ENCODE results near the gene P3H1.

Gene P3H1

DNA sequence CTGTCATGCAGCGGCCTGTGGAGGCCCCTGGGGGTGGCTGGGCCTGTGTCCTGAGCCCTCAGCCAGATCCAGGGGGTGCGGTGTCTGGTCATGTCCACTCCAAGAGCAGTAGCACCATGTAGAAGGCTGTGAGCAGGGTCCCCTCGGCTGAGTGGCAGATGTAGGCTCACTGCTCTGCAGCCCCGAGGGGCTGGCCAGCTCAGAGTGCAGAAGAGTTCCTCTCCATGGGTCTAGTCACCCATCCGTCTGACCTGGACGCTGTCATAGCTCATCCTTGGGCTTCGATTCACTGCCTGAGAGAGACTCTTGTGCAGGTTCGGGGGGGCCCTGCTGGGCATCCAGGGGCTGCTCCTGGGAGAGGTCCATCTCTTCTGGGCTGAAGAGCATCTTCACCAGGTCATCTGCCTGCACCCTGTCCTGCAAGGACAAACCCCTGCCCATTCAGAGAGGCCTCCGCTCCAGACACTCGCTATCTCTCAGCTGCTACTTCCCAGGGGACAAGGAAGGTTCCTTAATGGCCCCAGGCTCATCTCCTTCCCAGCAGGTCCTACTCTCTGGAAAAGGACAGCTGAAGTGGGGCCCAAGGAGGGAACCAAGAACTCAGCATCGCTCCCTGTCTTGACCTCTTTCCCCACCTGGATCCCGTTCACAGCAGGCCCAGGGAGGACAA lies 20.3 kb downstream of the P3H1 start:
- H3K4me3 ChIP-seq (ENCODE audit: low read depth, low read length): no peak overlapping the region

DNA sequence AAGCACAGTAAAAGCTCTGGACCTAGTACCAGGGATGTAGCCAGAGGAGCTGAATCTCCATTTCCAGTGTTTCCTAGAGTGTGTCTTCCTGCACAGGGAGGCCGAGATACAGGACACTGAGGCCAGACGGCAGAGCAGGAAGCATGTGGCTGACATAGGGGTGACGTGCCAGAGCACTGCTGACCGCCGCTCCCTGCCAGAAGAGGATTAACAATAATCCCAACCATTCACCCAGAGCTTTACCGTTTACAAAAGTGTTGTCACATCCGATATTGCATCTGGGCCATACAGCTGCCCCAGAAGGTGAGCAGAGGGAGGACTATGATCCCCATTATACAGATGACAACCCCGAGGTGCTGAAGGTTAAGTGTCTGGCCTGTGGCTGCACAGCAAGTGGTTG lies 21.0 kb downstream of the P3H1 start:
- no peak overlapping the region for H3K4me3 ChIP-seq (ENCODE audit: low read depth, low read length)

DNA sequence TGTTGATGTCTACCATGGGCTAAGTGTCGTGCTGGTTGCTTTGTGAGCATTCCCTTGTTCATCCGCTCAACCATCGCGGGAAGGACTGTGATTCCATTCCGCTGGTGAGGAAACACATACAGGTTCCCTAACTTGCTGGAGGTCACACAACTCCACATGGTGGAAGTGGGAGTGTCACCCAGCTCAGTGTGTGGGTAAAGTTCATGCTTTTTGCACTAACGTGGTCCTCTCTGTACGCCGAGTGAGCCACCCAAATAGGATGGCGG lies 22.7 kb downstream of the P3H1 start:
- H3K4me3 ChIP-seq (ENCODE audit: low read depth, low read length): no peak overlapping the region

DNA sequence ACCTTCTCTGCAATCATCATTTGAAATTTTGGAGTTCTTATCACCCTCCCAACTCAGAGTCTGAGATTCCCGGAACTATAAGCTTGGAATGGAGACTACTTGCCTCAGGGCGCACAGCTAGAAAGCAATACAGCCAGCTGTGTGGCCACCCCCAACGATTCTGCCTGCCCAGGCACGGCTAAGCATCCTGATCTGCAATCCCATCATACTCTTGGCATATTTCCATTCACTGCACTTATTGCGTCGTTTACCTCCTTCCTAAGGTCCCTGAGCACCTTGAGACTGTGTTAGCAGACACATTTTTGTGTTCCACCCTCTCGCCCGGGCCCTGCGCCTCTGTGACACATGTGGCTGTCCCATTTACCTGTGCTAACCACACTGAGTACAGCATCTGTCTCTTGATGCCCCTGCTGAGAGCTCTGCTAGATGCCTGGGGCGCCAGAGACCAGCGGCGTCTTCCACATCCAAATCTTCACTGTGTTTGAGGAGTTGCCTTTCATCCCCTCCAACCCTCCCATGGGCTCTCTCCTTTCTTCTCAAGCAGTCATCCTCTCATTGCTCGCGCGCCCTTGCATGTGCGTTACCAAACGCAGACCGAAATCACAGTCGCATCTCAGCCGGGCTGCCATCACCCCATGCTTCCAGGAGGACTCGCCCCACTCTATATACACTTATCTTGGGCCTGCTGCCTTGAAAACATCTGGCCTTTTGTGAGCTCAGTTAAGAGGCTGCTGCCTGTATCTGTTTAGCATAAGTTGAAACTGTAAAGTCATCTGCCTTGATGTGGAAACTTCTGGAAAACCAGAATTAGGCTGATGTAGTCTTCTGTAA lies 23.3 kb downstream of the P3H1 start:
- no peak overlapping the region for H3K4me3 ChIP-seq (ENCODE audit: low read depth, low read length)

DNA sequence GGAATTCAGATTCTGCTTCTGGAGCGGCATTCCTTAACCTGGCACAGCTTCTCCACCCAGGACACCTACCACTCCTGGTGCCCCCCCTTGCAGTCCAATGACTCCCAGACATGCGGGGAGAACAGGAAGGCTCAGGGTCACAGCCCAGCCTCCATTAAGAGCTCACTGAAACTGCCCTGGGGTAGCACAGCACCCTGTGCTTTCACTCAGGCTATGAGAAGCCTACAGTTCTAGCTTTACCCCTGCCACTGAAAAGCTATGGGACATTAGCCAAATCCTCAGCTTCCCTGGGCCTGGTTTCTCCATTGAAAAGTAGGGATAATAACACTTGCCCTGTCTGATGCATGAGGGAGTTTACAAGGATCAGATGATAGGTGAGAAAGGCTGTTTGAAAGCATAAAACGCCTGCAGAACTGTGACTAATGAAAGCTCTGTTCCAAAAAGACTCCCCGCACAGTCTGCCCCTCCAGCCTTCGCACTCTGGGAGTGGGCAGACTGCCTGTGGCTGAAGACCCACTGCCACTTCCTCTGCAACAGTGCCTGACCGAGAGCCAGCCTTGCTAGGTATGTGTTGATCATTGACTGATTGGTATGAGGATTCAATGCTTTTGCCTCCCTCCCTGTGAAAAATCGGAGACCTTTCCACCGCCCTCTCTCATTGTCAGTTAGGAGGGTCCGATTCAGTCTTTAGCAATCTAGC lies 24.1 kb downstream of the P3H1 start:
- H3K4me3 ChIP-seq (ENCODE audit: low read depth, low read length): no peak overlapping the region

DNA sequence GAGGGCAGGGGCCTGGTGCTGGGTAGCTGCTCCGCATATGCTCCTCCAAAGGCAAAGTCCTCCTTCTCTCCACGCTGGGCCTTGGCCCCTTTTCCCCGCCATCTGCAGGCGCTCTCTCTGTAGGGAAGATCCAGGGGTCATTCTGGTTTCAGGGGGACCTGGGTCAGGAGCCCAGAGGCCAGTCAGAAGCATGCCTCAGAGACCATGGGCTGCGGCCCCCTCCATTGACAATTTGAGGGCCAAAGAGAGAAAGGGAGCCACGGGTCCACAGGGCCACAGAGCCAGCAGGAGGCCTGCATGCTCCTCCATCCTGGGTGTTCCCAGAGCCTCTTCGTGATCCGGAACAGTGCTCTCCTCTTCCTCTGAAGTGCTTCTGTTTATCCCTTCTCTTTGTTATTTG lies 24.7 kb downstream of the P3H1 start:
- H3K4me3 ChIP-seq (ENCODE audit: low read depth, low read length): no peak overlapping the region

DNA sequence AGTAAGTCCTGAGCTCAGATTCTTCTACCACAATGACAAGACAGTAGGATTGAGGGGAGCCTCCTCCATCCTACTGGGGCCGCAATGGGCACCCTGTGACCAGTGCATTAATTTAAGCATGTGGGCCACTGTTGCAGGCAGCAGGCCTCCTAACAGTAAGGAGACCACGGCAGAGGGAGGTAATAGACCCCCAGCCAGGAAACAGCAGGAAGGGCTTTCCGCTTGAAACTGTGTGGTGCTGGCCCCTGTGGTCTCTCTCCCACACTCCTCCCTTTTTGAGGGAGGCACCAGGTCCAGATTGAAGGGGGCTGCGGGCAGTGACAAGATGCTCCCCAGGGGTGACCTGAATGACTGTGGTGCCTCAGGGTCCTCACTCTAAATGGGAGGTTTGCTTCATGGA lies 25.1 kb downstream of the P3H1 start:
- H3K4me3 ChIP-seq (ENCODE audit: low read depth, low read length): no peak overlapping the region

DNA sequence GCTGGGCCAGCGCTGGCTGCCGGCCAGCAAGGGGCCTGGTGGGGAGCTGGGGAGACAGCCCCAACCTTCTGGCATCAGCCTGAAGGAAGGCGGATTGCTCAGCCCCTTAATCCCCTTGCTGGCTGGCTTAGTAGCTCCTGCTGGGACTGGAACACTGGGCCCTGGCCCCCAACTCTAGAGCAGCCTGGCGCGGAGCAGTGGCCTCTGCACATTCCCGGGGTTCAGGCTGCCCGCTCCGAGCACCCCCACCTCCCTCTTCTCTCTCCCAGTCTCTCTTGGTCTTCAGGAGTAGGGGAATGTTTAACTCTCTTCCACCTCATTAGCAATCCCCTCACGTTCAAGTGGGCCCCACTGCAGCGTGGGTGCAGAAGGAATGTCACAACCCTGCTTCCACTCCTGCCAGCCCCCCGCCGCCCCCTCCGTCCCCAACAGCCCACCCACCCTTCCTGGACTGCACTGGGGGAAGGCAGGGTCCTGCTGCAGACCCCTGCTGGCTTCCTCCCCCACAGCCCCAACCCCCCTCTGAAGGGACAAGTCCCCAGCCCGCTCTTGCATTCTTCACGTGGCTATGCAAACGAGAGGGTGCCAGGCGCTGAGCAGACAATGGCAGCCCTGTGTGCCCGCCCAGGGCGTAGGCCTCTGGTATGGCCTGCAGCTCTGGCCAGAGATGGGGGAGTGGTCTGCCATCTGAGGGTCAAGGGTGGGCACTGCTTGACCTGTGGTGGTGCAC lies 25.8 kb downstream of the P3H1 start:
- H3K4me3 ChIP-seq (ENCODE audit: low read depth, low read length): no peak overlapping the region

DNA sequence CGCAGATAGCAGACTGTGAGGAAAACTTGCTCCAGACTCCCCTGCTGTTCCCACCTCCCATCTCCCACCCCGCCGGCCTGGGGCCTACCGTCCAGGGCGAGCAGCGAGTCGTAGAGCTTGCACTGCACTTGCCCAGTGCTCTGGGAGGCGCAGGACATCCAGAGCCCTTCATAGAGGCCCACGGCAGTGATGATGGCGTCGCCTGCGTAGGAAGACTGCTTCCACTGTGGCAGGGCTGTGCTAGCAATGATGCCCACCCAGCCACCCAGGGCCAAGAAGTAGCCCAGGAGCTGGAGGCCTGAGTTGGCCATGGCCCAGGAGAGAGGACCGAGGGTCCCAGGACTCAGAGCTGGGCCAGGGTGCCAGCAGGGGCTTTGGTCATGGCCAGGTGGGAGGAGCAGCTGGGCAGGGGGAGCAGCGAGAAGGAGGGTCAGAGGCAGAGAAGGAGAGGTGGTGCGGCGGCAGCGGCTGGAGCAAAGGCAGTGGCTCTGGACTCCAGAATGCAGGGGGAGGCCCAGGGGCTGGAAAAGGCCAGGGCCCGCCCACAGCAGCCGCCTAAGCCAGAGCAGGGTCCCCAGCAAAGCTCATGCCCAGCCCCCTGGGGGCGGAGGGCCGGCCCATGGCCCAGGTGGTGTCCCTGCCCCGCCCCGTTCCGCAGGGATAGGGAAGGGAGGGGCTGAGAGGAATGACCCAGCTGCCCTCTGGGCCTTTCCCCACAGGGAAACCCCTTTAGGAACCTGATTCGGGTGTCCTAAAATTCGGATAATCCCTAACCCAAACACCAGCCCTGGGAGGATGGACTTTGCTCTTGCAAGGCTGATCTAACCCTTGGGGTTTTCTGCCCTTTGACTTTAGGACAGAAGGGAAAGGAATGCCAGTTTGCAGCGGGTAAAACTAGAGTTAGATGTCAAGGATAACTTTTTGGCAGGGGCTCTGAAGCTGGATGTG lies 26.8 kb downstream of the P3H1 start, which contains the start of gene CLDN19:
TSS of gene CLDN19 (minus strand) at position 484 of the 948 bp plus-strand sequence. CDS start at position 311, 173 bp downstream.
- no peak within 1 kb of the TSS for H3K4me3 ChIP-seq (ENCODE audit: low read depth, low read length)

DNA sequence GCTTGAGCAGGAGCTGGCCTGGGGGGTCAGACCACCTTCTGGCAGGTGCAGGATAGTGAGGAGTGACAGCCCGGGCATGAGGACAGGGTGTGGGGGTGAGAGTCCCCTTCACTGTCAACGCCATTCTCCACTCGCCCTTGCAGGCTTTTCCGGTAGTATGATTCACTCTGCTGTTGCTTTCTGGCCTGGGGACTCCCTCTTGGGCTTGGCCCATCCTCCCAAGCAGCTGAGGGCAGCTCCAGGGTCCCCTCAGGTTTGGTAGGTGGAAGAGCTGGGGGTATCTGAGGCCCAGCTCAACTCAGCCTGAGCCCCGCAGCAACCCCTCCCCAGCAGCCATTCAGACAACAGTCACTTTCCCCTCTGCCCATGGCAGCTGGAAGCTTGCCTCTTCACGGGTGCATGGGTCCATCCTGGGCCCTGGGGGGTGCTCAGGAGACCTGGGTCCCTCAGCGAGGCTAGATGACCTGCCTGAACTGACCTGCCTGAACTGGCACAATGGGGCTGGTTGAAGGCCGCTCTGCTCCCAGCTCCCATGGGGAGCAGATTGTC lies 28.1 kb downstream of the P3H1 start:
- no peak overlapping the region for H3K4me3 ChIP-seq (ENCODE audit: low read depth, low read length)

DNA sequence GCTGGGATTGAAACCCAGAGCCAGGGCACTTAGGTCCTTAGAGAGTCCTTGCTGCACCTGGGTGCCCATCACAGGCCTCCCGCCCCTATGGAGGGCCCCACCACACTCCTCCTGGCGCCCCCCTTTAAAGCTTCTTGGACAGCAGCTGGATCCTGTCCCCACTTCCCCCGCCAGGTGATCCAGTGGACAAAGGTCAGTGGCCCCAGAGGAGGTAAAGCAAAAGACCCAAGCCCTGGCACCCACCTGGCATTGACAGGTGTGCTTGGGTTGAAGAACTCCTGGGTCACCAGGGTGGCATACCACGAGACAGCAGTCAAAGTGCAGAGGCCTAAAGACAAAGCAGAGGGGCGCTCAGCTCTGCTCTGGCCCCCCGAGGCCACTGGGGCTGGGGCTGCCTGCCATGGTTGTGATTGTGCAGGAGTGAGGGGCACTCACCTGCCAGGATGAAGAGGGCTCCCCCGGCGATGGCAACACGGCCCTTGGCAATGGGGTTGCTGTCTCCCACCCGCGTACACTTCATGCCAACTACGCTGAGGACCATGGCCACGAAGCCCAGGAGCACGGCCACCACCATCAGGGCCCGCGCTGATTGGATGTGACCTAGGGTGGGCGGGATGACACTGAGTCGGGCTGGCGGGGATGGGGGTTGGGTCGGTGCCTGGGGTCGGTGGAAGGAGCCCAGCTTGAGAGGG lies 28.7 kb downstream of the P3H1 start:
- H3K4me3 ChIP-seq (ENCODE audit: low read depth, low read length): no peak overlapping the region

DNA sequence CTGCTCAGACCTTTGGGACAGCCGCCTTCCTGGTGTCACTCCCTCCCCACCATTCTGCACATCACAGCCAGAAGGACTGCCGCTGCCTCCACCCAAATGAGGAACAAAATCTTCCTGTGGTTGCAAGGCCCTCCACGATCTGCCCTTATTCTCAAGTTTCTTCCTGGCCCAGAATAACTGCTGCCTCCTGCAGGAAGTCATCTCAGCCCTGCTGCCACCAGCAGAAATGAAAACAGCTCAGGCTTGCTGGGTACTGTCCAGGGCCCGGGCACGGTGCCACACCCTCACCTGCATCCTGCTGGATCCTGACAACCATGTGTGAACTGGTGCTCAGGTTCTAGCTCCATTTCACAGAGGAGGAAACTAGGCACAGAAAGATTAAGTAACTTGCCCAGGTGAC lies 29.6 kb downstream of the P3H1 start:
- H3K4me3 ChIP-seq (ENCODE audit: low read depth, low read length): no peak overlapping the region

DNA sequence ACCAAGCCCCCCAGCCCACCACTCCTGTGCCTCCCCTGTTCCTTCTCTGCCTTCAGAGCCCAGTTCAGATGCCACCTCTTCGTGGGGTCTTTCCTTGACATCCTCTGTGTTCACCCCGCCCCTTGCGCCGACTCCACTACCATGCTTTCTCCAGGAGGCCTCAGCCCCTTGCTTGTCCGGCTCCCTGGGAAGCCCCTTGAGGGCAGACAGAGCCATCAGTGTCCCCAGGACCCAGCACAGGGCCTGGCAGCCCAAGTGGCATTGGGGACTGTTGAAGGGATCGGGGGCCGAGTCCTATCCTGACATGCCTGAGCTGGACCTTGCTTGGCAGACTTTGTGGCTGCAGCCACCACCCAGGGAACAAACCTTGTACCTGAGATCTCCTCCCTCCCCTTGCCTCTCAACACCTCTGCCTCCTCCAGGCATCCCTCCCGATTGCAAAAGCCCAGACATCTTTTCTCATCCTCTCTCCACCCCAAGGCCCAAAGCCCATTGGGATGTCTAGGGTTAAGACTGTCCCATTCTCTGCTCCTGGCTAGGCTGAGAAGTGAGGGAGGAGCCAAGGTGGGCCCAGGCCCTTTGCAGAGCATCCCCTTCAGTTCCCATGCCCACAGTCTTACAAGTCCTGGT lies 30.1 kb downstream of the P3H1 start:
- no peak overlapping the region for H3K4me3 ChIP-seq (ENCODE audit: low read depth, low read length)

DNA sequence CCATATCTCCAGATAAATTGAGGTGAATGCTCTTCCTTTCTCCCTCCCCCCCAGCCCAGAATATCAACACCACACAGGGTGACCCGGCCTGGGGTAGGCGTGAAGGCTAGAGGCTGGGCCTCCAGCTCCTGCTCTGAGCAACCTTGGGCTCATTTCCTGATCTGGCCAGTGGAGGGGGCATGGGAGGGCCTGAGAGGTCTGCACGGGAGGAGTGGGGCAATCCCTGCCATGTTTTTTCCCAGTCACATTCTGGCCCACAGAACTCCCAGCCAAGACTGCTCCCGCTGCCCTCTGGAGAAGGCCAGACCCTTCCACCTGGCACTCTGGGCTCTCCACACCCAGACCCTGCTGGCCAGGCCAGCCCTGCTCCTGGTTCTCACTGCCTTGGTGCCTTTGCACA lies 30.7 kb downstream of the P3H1 start:
- no peak overlapping the region for H3K4me3 ChIP-seq (ENCODE audit: low read depth, low read length)

DNA sequence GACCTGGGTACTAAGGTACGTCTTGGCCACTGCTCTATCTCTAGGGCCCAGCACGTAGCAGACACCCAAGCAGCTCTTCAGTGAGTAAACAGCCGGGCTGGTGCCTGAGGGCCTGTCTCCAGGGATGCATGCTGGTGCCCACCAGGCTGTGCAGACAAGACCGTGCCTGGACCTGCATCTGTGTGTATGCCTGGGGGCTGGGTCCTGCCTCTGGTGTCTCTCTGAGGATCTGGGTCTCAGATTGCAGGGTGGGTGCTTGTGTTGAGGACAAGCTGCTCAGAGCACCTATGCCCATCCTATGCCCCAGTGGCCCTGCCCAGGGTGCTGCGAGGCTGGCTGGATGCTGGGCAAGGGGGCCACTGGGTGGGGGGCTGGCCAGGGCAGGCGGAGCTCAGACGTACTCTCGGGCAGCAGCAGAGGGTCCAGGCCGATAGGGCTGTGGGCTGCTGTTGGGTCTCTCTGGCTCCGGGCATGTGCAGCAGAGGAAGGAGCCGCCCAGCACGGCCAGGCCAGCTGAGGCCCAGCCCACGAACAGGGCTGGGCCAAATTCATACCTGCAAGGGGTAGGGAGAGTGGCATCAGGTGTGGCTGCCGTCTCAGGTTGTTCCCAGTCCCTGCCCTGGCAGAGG lies 31.2 kb downstream of the P3H1 start:
- H3K4me3 ChIP-seq (ENCODE audit: low read depth, low read length): no peak overlapping the region

DNA sequence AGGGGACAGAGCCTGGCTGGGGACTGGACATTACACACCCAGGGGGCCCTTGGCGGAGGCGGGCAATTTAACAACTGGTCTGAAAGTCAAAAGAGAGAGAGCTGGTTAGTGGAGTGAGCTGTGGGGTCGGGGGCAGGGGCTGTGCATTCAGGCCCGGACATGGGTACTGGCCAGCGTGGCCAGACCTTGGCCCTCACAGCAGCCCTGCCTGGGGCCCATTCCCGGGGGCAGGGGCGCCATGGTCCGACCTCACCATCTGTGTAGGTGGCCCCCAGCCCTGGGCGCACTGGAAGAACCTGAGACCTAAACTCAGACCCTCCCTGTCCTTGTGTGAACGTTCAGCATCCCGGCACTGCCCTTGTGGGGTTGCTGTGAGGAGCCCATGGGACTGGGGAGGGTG lies 31.8 kb downstream of the P3H1 start:
- H3K4me3 ChIP-seq (ENCODE audit: low read depth, low read length): no peak overlapping the region

DNA sequence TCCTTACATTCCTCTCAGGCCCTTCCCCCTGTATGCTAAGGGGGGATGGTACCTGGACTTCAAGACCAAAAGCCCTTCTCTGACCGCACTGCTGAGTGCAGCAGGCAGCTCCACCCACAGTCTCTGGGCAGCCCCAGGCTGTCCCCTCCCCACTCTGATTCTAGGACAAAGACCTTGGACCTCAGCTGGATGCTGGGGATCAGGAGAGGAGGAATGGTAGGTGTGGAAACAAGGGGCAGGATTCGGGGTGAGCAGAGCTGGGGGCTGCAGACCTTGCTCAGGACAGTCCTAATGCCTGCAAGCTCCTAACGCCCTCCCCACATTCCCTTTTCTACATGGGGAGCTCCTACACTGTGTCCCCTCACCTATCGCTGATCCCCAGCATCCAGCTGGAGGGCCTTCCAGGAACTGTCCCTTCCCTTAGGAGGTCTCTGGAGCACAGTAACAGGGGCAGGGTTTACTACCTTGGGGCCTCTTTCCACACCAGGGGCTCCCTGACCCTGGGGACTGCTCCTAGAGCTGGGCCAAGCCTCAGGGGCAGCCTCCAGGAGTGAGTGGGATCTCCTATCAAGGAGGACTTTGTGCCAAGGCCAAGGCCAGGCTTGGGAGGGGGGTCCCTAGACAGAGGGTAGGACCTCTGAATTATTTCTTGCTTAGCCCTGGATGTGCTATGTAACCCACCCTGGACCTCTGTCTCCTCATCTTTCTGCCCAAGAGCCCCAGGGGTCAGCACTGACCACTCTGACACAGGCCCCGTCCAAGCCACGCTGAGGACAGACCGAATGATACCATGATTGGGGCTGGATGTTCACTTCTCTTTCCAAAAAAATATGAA lies 32.4 kb downstream of the P3H1 start:
- no peak overlapping the region for H3K4me3 ChIP-seq (ENCODE audit: low read depth, low read length)

Data from iPS-11a (cell line).